Muscle of back (tissue), 10 donors: ENCODE results near the gene TEN1. TPM values are rescaled to one million over a fixed set of nuclear protein-coding genes. Genes with fewer than 3 reads are reported as not detected.

Experiments used
- polyA plus RNA-seq, 10 donors: library from polyadenylated mRNA; unstranded; fragments of 120-200 nt; gene quantifications; one replicate each; pipeline ENCODE4 v1.2.1, GENCODE V29; 2013; ENCODE audit not compliant: insufficient read length in 10 of 10

The TEN1 gene
- polyA plus RNA-seq, 10 donors = 8.5 to 20.2 (median 14.0) TPM

Other genes starting within 250 kb of the TEN1 start
- gene GALK1, start 214.0 kb upstream of the TEN1 start, polyA plus RNA-seq = 10 to 100 TPM; 15.0 to 40.9 (median 25.4) TPM
- 10 to 100 TPM; 19.7 to 29.9 (median 24.9) TPM for gene UNK, start 194.4 kb upstream of the TEN1 start, polyA plus RNA-seq
- 1 to 10 TPM; 2.5 to 6.8 (median 4.3) TPM for gene UNC13D, start 134.8 kb upstream of the TEN1 start, polyA plus RNA-seq
- gene WBP2, start 123.9 kb upstream of the TEN1 start, polyA plus RNA-seq = 10 to 100 TPM; 46.3 to 57.8 (median 51.4) TPM
- 10 to 100 TPM; 15.3 to 27.2 (median 21.3) TPM for gene TRIM47, start 100.7 kb upstream of the TEN1 start, polyA plus RNA-seq
- 10 to 100 TPM in 9 of 10 donors, 1 to 10 TPM in 1; 9.2 to 20.8 (median 13.9) TPM for gene TRIM65, start 82.3 kb upstream of the TEN1 start, polyA plus RNA-seq
- 10 to 100 TPM; 52.9 to 67.8 (median 63.9) TPM for gene MRPL38, start 74.4 kb upstream of the TEN1 start, polyA plus RNA-seq
- gene FBF1, start 38.2 kb upstream of the TEN1 start, polyA plus RNA-seq = 1 to 10 TPM; 3.1 to 7.9 (median 6.2) TPM
- gene ACOX1, start 74 bp upstream of the TEN1 start, polyA plus RNA-seq = 10 to 100 TPM; 14.2 to 22.4 (median 18.5) TPM
- gene CDK3, start 21.6 kb downstream of the TEN1 start, polyA plus RNA-seq = 10 to 100 TPM in 1 of 10 donors, 1 to 10 TPM in 9; 3.9 to 12.1 (median 7.1) TPM
- gene EVPL, start 48.1 kb downstream of the TEN1 start, polyA plus RNA-seq = 10 to 100 TPM in 2 of 10 donors, under 1 TPM in 7, not detected in 1; 0.11 to 12.4 (median 0.18) TPM
- 10 to 100 TPM; 62.0 to 92.5 (median 78.8) TPM for gene SRP68, start 93.3 kb downstream of the TEN1 start, polyA plus RNA-seq
- gene GALR2, start 95.5 kb downstream of the TEN1 start, polyA plus RNA-seq = not detected
- gene ZACN, start 99.9 kb downstream of the TEN1 start, polyA plus RNA-seq = 10 to 100 TPM in 3 of 10 donors, 1 to 10 TPM in 7; 1.7 to 17.8 (median 6.9) TPM
- gene EXOC7, start 124.5 kb downstream of the TEN1 start, polyA plus RNA-seq = 100 to 1,000 TPM in 1 of 10 donors, 10 to 100 TPM in 9; 63.9 to 103 (median 82.0) TPM
- under 1 TPM in 7 of 10 donors, not detected in 3; 0.05 to 0.41 (median 0.12) TPM for gene FOXJ1, start 162.0 kb downstream of the TEN1 start, polyA plus RNA-seq